ENCODE results near the gene RAPGEF1.

The RAPGEF1 gene

DNA sequence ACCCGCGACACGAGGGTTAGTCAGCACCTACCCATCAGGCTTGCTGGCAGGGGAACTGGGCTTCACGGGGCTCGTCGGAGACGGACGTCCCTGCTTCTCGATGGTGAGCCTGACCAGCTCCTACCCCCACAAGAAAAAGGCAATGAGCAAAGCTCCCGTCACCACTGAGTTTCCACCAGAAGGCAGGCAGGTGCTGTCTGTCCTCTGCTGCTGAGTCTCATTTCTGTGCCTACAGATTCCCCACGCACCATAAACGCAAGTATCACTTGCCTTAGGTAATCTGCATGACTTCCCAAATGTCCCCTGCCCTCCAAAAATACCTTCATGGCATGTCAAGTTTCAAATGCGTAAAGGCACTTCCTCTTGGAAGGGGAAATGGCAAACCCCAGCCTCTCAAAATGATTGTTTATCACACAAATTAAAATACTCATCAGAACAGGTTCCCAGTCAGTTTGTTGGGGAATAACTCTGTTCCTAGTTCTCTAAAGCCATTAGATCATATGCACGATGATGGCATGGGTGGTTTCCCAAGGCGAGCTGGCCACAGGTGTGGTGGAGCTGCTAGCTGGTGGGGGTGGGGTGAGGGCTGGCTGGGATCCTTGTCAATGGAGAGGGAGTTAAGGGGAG, 109.6 kb downstream of the RAPGEF1 start:
- Histone ChIP-seq H3K9me3 (ENCODE audit: insufficient read depth, low read length) (no peaks in the 10 kb centered on the region), H3K4me1 (ENCODE audit: insufficient read depth, insufficient read length) (peaks cover 4% of the 10 kb centered on the region), H3K4me3 (ENCODE audit: insufficient read length, low read depth) (no peak overlapping the region), H3K9ac (ENCODE audit: insufficient read length, low read depth) (no peak overlapping the region), H3K36me3 (ENCODE audit: insufficient read depth, insufficient read length, low read length) (peaks cover 56% of the 10 kb centered on the region), H3K27me3 (ENCODE audit: insufficient read depth, insufficient read length) (no peaks in the 10 kb centered on the region)
- TF ChIP-seq SUZ12 (IDR thresholded peaks at IDR 0.05; ENCODE audit: extremely low read depth, insufficient read depth, insufficient read length) (no peak), YY1 (IDR thresholded peaks at IDR 0.05; ENCODE audit: insufficient read depth, insufficient read length) (no peak), ZNF274 (IDR thresholded peaks at IDR 0.05; ENCODE audit: low read depth, low read length) (no peak)
- no peak for DNase-seq (ENCODE audit: low read depth, low spot score)

DNA sequence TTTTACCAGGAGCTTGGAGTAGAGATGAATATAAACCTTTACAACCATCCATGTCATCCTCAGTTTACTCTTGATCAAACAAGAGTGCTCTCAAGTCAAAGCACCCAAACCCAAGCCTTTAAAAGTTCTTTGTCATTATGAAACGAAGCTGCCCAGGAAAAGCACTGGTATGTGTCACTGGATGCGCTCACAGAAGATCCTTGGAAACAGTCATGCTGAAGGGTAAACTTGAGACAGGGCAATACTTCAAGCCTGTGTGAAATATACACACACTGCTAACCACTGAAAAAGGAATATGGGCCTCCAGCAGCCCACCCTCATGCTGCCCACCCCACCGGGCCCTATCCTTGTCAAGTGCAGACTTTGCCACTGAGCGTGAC, 110.1 kb downstream of the RAPGEF1 start:
- Histone ChIP-seq H3K27me3 (ENCODE audit: insufficient read depth, insufficient read length) (no peaks in the 10 kb centered on the region), H3K36me3 (ENCODE audit: insufficient read depth, insufficient read length, low read length) (peaks cover 61% of the 10 kb centered on the region), H3K9me3 (ENCODE audit: insufficient read depth, low read length) (no peaks in the 10 kb centered on the region), H3K4me3 (ENCODE audit: insufficient read length, low read depth) (no peak overlapping the region), H3K4me1 (ENCODE audit: insufficient read depth, insufficient read length) (peaks cover 2% of the 10 kb centered on the region), H3K9ac (ENCODE audit: insufficient read length, low read depth) (no peak overlapping the region)
- TF ChIP-seq SUZ12 (IDR thresholded peaks at IDR 0.05; ENCODE audit: extremely low read depth, insufficient read depth, insufficient read length) (no peak), ZNF274 (IDR thresholded peaks at IDR 0.05; ENCODE audit: low read depth, low read length) (no peak), YY1 (IDR thresholded peaks at IDR 0.05; ENCODE audit: insufficient read depth, insufficient read length) (no peak)
- no peak for DNase-seq (ENCODE audit: low read depth, low spot score)

DNA sequence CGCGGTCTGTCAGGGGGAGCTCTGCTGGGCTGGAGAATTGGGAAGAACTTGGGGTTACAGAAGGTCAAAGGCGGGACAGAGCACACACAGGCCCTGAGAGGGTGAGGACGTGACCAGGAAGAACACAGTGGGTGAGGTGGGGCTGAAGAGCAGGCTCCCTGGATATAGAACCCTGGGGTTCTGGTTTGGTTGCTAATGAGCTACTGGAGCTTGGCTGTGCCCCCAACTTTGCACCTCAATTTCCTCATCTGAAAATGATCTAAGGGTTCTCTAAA, 110.7 kb downstream of the RAPGEF1 start:
- H3K36me3 ChIP-seq (ENCODE audit: insufficient read depth, insufficient read length, low read length) = peaks cover 67% of the 10 kb centered on the region
- no peak for TF ChIP-seq ZNF274 (IDR thresholded peaks at IDR 0.05; ENCODE audit: low read depth, low read length)
- TF ChIP-seq YY1 (IDR thresholded peaks at IDR 0.05; ENCODE audit: insufficient read depth, insufficient read length) = no peak
- TF ChIP-seq SUZ12 (IDR thresholded peaks at IDR 0.05; ENCODE audit: extremely low read depth, insufficient read depth, insufficient read length) = no peak
- peaks cover 2% of the 10 kb centered on the region for H3K4me1 ChIP-seq (ENCODE audit: insufficient read depth, insufficient read length)
- no peaks in the 10 kb centered on the region for H3K9me3 ChIP-seq (ENCODE audit: insufficient read depth, low read length)
- H3K4me3 ChIP-seq (ENCODE audit: insufficient read length, low read depth) = no peak overlapping the region
- no peak for DNase-seq (ENCODE audit: low read depth, low spot score)
- H3K9ac ChIP-seq (ENCODE audit: insufficient read length, low read depth) = no peak overlapping the region
- no peaks in the 10 kb centered on the region for H3K27me3 ChIP-seq (ENCODE audit: insufficient read depth, insufficient read length)

DNA sequence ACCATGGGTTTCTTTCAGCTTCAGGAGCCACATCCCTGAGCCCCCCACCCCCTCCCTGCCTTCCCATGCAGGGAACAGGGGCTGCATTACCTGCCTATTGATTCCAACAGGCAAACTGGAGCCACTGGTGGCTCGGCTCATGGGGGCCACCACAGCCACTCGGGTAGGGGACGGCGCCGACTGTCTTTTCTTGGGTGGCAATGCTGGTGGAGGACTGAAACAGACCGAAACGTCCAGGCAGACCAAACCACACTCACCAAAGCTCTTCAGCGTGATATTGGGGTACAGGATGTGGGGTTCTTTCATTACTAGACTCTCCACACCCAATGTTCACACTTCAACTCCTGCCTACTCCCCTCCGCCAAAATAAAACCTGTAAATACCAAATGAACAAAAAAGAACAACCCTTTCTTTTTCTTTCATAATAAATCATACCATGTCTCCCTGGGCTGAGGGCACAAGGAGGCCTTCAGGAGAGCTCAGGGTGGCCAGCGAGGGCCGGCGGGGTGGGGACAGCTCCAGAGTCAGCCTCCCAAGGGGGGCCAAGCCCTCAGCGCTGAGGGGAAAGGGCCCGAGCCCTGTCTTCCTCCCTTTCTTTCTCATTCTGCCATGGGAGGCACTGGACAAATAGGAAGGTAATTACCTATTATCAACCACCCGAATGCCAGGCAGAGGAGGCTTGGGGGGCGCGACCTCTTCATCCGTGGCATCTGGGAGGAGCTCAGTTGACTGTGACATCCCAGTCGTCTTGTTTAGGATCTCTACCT, 111.2 kb downstream of the RAPGEF1 start:
- peaks cover 2% of the 10 kb centered on the region for H3K4me1 ChIP-seq (ENCODE audit: insufficient read depth, insufficient read length)
- no peak overlapping the region for H3K9ac ChIP-seq (ENCODE audit: insufficient read length, low read depth)
- no peak for DNase-seq (ENCODE audit: low read depth, low spot score)
- H3K4me3 ChIP-seq (ENCODE audit: insufficient read length, low read depth) = no peak overlapping the region
- H3K36me3 ChIP-seq (ENCODE audit: insufficient read depth, insufficient read length, low read length) = peaks cover 68% of the 10 kb centered on the region
- H3K9me3 ChIP-seq (ENCODE audit: insufficient read depth, low read length) = no peaks in the 10 kb centered on the region
- H3K27me3 ChIP-seq (ENCODE audit: insufficient read depth, insufficient read length) = no peaks in the 10 kb centered on the region
- TF ChIP-seq YY1 (IDR thresholded peaks at IDR 0.05; ENCODE audit: insufficient read depth, insufficient read length) (no peak), ZNF274 (IDR thresholded peaks at IDR 0.05; ENCODE audit: low read depth, low read length) (no peak), SUZ12 (IDR thresholded peaks at IDR 0.05; ENCODE audit: extremely low read depth, insufficient read depth, insufficient read length) (no peak)

DNA sequence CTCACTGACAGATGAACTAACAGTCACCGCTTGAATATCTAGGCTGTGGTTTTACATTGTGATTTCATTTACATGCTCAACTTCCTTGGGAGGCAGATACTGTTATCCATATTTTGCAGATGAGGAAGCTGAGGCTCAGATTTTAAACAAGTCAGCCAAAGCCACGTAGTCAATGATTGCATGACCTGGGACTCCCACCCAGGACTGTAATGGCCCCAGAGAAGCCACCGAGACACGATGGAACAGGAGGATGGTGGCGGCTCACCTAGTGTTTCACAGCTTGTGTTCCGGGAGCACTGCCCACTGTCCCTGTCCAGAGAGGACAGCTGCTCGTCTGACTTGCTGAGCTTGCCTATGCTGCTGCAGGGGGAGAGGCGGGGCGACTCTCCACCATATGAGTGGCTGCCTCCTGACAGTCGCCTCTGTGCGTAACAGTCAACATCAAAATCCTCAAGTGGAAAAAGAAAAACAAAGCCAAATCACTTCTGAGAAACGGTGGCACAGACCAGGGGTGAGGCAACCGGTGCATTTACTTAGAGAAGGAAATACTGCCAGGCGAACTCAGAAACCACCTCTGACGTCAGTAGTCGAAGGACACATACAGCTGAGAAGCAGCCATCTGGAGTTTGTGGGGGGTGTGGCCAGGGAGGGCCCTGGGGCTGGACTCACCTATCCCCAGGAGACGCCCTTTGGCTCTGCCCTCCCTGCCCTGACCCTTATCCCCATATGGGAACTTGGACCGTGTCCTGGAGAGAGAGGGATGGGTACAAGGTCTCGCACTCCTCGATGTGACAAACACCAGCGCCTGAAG, 112.0 kb downstream of the RAPGEF1 start:
- H3K4me1 ChIP-seq (ENCODE audit: insufficient read depth, insufficient read length) = peaks cover 2% of the 10 kb centered on the region
- H3K36me3 ChIP-seq (ENCODE audit: insufficient read depth, insufficient read length, low read length) = peaks cover 68% of the 10 kb centered on the region
- TF ChIP-seq YY1 (IDR thresholded peaks at IDR 0.05; ENCODE audit: insufficient read depth, insufficient read length) (no peak), SUZ12 (IDR thresholded peaks at IDR 0.05; ENCODE audit: extremely low read depth, insufficient read depth, insufficient read length) (no peak), ZNF274 (IDR thresholded peaks at IDR 0.05; ENCODE audit: low read depth, low read length) (no peak)
- no peak for DNase-seq (ENCODE audit: low read depth, low spot score)
- no peak overlapping the region for H3K4me3 ChIP-seq (ENCODE audit: insufficient read length, low read depth)
- H3K27me3 ChIP-seq (ENCODE audit: insufficient read depth, insufficient read length) = no peaks in the 10 kb centered on the region
- H3K9ac ChIP-seq (ENCODE audit: insufficient read length, low read depth) = no peak overlapping the region
- H3K9me3 ChIP-seq (ENCODE audit: insufficient read depth, low read length) = no peaks in the 10 kb centered on the region

DNA sequence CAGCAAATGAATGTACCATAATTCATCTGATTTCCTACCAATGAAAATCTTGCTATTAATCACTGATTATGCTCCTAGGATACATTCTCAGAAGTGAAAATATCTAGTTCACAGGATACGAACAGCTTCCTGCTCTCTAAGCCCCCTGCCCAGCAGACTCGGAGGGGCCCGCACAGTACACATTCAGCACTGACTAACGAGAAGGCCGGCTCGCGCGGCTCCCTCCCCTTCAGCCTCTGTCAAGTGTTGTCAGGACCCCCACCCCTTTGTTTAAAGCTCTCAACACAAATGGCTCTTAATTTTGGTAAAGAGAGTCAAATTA, 112.6 kb downstream of the RAPGEF1 start:
- H3K9me3 ChIP-seq (ENCODE audit: insufficient read depth, low read length) = no peaks in the 10 kb centered on the region
- TF ChIP-seq YY1 (IDR thresholded peaks at IDR 0.05; ENCODE audit: insufficient read depth, insufficient read length) (no peak), ZNF274 (IDR thresholded peaks at IDR 0.05; ENCODE audit: low read depth, low read length) (no peak), SUZ12 (IDR thresholded peaks at IDR 0.05; ENCODE audit: extremely low read depth, insufficient read depth, insufficient read length) (no peak)
- no peak for DNase-seq (ENCODE audit: low read depth, low spot score)
- H3K4me3 ChIP-seq (ENCODE audit: insufficient read length, low read depth) = no peak overlapping the region
- H3K4me1 ChIP-seq (ENCODE audit: insufficient read depth, insufficient read length) = peaks cover 2% of the 10 kb centered on the region
- H3K9ac ChIP-seq (ENCODE audit: insufficient read length, low read depth) = no peak overlapping the region
- no peaks in the 10 kb centered on the region for H3K27me3 ChIP-seq (ENCODE audit: insufficient read depth, insufficient read length)
- peaks cover 71% of the 10 kb centered on the region for H3K36me3 ChIP-seq (ENCODE audit: insufficient read depth, insufficient read length, low read length)

Data from NT2/D1 (cell line).